HFF-Myc (cell line): ENCODE data around the gene PLXNA4.

ENCODE experiments used
- DNase-seq: peaks from one replicate; pipeline ENCODE4 v3.0.0-alpha.2; 2011; ENCODE audit warnings: low read depth; ENCODE audit errors: extremely low read depth
- H3K4me3 ChIP-seq: replicated peaks from 2 replicates; pipeline ENCODE4 v1.5.1; 2011; ENCODE audit warnings: low read depth, mild to moderate bottlenecking, control low read depth, low read length
- CTCF ChIP-seq: IDR thresholded peaks from 2 replicates; pipeline ENCODE4 v1.5.1; 2012; ENCODE audit warnings: mild to moderate bottlenecking, low read depth, low read length, control low read depth; ENCODE audit errors: missing control alignments

PLXNA4 gene

GRCh38 chr7:132187869-132188789 lies 388.1 kb downstream of the PLXNA4 start:
- no peak overlapping the region for H3K4me3 ChIP-seq
- no peak for DNase-seq
- TF ChIP-seq CTCF = no peak

GRCh38 chr7:132187391-132187790 lies 388.9 kb downstream of the PLXNA4 start:
- no peak overlapping the region for H3K4me3 ChIP-seq
- TF ChIP-seq CTCF = no peak
- no peak for DNase-seq

GRCh38 chr7:132185150-132185549 lies 391.1 kb downstream of the PLXNA4 start:
- no peak for TF ChIP-seq CTCF
- no peak for DNase-seq

GRCh38 chr7:132183781-132184380 lies 392.4 kb downstream of the PLXNA4 start:
- DNase-seq = no peak
- no peak for TF ChIP-seq CTCF
- no peak overlapping the region for H3K4me3 ChIP-seq

More at GRCh38 chr7:132185150-132185549, 391.1 kb downstream of the PLXNA4 start:
- no peak overlapping the region for H3K4me3 ChIP-seq

GRCh38 chr7:132182992-132183391 lies 393.3 kb downstream of the PLXNA4 start:
- DNase-seq = no peak
- H3K4me3 ChIP-seq = no peak overlapping the region
- TF ChIP-seq CTCF = no peak

GRCh38 chr7:132181946-132182685 lies 394.2 kb downstream of the PLXNA4 start:
- no peak for TF ChIP-seq CTCF
- no peak overlapping the region for H3K4me3 ChIP-seq
- DNase-seq = no peak
